NCI-H1417 (cell line): Measurements from ENCODE around the gene SEL1L3.

Source experiments
- DNase-seq, 3 experiments: peaks; one replicate each; lab custom pipeline; 2025; lab: John Stamatoyannopoulos, UW

The SEL1L3 gene

GRCh38 chr4:25817059-25817681, 45.6 kb downstream of the SEL1L3 start:
- DNase-seq, result no peak

GRCh38 chr4:25816591-25817058, 46.2 kb downstream of the SEL1L3 start:
- no peak for DNase-seq

- peak in 1 of 3 experiments; percentile 1 for DNase-seq
These were observed 47.2 kb downstream of the SEL1L3 start for GRCh38 chr4:25815586-25815985.

- DNase-seq, result no peak
These were observed 48.3 kb downstream of the SEL1L3 start for GRCh38 chr4:25814301-25815136.

GRCh38 chr4:25813448-25814106, 49.2 kb downstream of the SEL1L3 start:
- DNase-seq, result peak in 2 of 3 experiments; percentile 2 to 16

- DNase-seq, result no peak
These were observed 50.9 kb downstream of the SEL1L3 start for GRCh38 chr4:25811841-25812240.

GRCh38 chr4:25811374-25811690, 51.5 kb downstream of the SEL1L3 start:
- no peak for DNase-seq

- DNase-seq, result no peak
These were observed 52.1 kb downstream of the SEL1L3 start for GRCh38 chr4:25810461-25811373.

GRCh38 chr4:25809996-25810395, 52.8 kb downstream of the SEL1L3 start:
- no peak for DNase-seq

- no peak for DNase-seq
These were observed 55.6 kb downstream of the SEL1L3 start for GRCh38 chr4:25807102-25807728.

- DNase-seq, result no peak
These were observed 57.4 kb downstream of the SEL1L3 start for GRCh38 chr4:25805255-25805860.

GRCh38 chr4:25803720-25804225, 59.0 kb downstream of the SEL1L3 start:
- DNase-seq, result no peak

GRCh38 chr4:25801594-25801993, 61.2 kb downstream of the SEL1L3 start:
- DNase-seq, result no peak

GRCh38 chr4:25800245-25800644, 62.5 kb downstream of the SEL1L3 start:
- DNase-seq, result no peak

GRCh38 chr4:25799522-25799921, 63.3 kb downstream of the SEL1L3 start:
- no peak for DNase-seq

GRCh38 chr4:25797136-25797535, 65.7 kb downstream of the SEL1L3 start:
- no peak for DNase-seq

GRCh38 chr4:25795566-25796454, 67.0 kb downstream of the SEL1L3 start:
- no peak for DNase-seq

GRCh38 chr4:25795091-25795490, 67.7 kb downstream of the SEL1L3 start:
- DNase-seq, result no peak

GRCh38 chr4:25792876-25793275, 69.9 kb downstream of the SEL1L3 start:
- DNase-seq, result no peak
